ENCODE data around the gene SYT8.
A peak's percentile ranks its signal among the peaks of the same experiment; 100 is the strongest.

Gene SYT8

GRCh38 chr11:1817000-1817399 lies 17.8 kb upstream of the SYT8 start:
- no peak for DNase-seq (ENCODE audit: low spot score)
- in situ Hi-C loops (cut with MboI; ENCODE audit: low sequenced_read_pairs, unreplicated experiment) = loop anchor here (10.0 kb wide), 1 partner anchor 122 kb away; the partner anchor contains the start of gene KRTAP5-6
- no peak for TF ChIP-seq CTCF (IDR thresholded peaks at IDR 0.05; ENCODE audit: borderline replicate concordance, control extremely low read depth, extremely low read depth, insufficient read depth, missing control alignments)

DNA sequence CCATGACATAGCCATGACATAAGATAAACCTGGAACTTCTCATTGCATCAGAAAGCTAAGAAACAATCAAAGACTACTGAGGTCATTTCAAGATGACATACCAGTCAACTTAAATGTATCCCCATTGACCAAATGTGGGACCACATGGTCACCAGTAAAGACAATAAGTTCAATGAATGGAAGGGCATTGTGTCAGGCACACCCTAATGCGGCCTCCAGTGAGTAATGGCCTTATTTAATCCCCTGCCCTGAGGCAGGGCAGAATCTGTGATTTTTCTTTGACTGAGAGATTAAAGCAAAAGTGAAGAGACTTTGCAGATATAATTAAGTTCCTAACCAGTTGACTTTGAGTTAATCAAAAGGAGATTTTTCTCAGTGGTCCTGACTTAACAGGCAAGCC lies 17.3 kb upstream of the SYT8 start:
- TF ChIP-seq CTCF (IDR thresholded peaks at IDR 0.05; ENCODE audit: borderline replicate concordance, control extremely low read depth, extremely low read depth, insufficient read depth, missing control alignments) = no peak
- no peak for DNase-seq (ENCODE audit: low spot score)
- in situ Hi-C loops (cut with MboI; ENCODE audit: low sequenced_read_pairs, unreplicated experiment) = loop anchor here (10.0 kb wide), 1 partner anchor 123 kb away; the partner anchor contains the start of gene KRTAP5-6

GRCh38 chr11:1819074-1819473 lies 15.7 kb upstream of the SYT8 start:
- no peak for DNase-seq (ENCODE audit: low spot score)
- in situ Hi-C loops (cut with MboI; ENCODE audit: low sequenced_read_pairs, unreplicated experiment) = loop anchor here (10.0 kb wide), 1 partner anchor 124 kb away; the partner anchor contains the start of gene KRTAP5-6
- no peak for TF ChIP-seq CTCF (IDR thresholded peaks at IDR 0.05; ENCODE audit: borderline replicate concordance, control extremely low read depth, extremely low read depth, insufficient read depth, missing control alignments)

GRCh38 chr11:1820463-1821325 lies 14.1 kb upstream of the SYT8 start:
- DNase-seq (ENCODE audit: low spot score) = no peak
- in situ Hi-C loops (cut with MboI; ENCODE audit: low sequenced_read_pairs, unreplicated experiment) = no loop called here
- TF ChIP-seq CTCF (IDR thresholded peaks at IDR 0.05; ENCODE audit: borderline replicate concordance, control extremely low read depth, extremely low read depth, insufficient read depth, missing control alignments) = no peak

GRCh38 chr11:1821562-1821961 lies 13.2 kb upstream of the SYT8 start:
- DNase-seq (ENCODE audit: low spot score) = no peak
- TF ChIP-seq CTCF (IDR thresholded peaks at IDR 0.05; ENCODE audit: borderline replicate concordance, control extremely low read depth, extremely low read depth, insufficient read depth, missing control alignments) = no peak
- in situ Hi-C loops (cut with MboI; ENCODE audit: low sequenced_read_pairs, unreplicated experiment) = no loop called here

- DNase-seq (ENCODE audit: low spot score) = peak; percentile 30
- in situ Hi-C loops (cut with MboI; ENCODE audit: low sequenced_read_pairs, unreplicated experiment) = no loop called here
- TF ChIP-seq CTCF (IDR thresholded peaks at IDR 0.05; ENCODE audit: borderline replicate concordance, control extremely low read depth, extremely low read depth, insufficient read depth, missing control alignments) = no peak
Measured at GRCh38 chr11:1822648-1823375, 12.0 kb upstream of the SYT8 start.

Measured in GM13976 (cell line).